Measurements from ENCODE around the gene ZNF248.

Gene ZNF248

GRCh38 chr10:37819797-37820196 lies 37.6 kb downstream of the ZNF248 start:
- DNase-seq: no peak

DNA sequence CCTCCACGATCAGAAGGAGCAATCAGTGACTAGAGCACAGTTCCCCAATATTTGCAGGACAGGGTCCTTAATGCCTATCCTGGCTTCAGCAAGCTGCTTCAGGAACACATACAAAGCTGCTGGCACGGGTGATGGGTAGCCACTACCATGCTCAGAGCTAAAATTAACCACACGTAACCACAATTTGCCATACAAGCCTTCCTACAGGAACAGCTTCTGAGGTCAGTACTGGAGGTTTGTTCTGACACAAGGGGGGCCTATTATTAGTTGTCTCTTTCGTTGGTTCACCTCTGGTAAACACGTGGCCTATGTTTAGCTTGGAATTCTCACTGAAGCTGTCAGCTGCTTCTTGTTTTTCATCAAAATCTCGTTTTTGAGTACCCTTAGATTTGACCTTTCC lies 41.1 kb downstream of the ZNF248 start:
- DNase-seq: no peak

- DNase-seq: no peak
Observed at GRCh38 chr10:37813763-37814162, 43.6 kb downstream of the ZNF248 start.

- DNase-seq: no peak
Observed at GRCh38 chr10:37812290-37812689, 45.1 kb downstream of the ZNF248 start.

DNA sequence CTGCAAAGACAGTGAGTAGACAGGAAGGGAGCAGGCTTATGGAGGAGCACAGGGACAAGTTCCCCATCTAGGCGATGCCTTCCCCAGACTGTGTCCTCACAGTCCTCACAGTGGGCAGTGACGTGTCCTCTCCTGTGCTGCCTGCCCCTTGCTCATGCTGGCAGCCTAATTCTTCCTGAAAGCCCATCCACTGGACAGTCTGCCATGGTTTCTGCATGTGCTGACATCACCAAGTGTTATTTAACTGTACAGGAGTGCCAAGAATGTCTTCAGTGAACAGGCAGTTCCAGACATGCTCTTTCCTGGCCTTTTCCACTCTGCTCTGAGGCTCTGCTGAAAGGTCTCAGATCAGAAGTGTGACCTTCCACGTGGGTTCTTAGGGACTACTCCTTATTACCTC lies 54.1 kb downstream of the ZNF248 start:
- no peak for DNase-seq

DNA sequence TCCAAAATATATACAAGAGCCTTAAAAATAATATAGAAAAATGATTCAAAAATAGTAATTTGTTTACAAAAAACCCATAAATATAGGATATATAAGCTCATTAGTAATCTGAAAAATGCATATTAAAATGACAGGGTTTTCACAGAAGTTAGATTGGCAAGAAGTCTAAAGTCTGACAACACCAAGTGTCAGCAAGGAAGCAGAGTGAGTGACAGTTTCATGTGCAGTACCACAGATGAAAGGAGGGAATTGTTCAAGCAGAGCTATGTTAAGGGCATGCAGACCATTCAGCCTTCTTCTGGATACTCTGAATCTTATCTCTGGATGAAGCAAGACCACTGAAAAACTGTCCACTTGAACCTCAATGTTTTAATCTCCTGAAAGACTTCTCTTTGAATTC lies 55.9 kb downstream of the ZNF248 start:
- DNase-seq: no peak

- DNase-seq: no peak
Observed at GRCh38 chr10:37794305-37794976, 63.0 kb downstream of the ZNF248 start.

- no peak for DNase-seq
Observed at GRCh38 chr10:37789590-37789989, 67.8 kb downstream of the ZNF248 start.

GRCh38 chr10:37784678-37785077 lies 72.7 kb downstream of the ZNF248 start:
- no peak for DNase-seq

- no peak for DNase-seq
Observed at GRCh38 chr10:37780536-37780935, 76.9 kb downstream of the ZNF248 start.

GRCh38 chr10:37777056-37777455 lies 80.4 kb downstream of the ZNF248 start:
- DNase-seq: no peak

GRCh38 chr10:37775612-37776011 lies 81.8 kb downstream of the ZNF248 start:
- no peak for DNase-seq

GRCh38 chr10:37774351-37774750 lies 83.1 kb downstream of the ZNF248 start:
- no peak for DNase-seq

GRCh38 chr10:37765216-37765615 lies 92.2 kb downstream of the ZNF248 start:
- DNase-seq: no peak

GRCh38 chr10:37763132-37763531 lies 94.3 kb downstream of the ZNF248 start:
- DNase-seq: no peak

DNA sequence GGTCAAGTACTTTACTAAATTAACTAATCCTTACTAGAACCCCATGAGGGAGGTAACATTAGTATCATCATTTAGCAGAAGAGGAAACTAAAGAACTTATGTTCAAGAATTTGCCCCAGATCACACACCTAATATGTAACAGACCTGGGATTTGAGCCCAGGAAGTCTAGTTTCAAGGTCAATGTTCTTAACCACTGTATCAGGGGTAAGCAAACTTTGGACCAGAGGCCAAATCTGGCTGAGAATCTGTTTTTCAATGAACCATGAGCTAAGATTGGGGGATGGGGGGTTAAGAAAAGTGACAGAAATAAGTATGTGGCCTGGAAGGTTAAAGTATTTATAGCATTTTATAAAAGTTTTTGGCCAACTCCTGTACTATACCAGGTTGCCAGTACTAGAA lies 95.1 kb downstream of the ZNF248 start:
- DNase-seq: no peak

DNA sequence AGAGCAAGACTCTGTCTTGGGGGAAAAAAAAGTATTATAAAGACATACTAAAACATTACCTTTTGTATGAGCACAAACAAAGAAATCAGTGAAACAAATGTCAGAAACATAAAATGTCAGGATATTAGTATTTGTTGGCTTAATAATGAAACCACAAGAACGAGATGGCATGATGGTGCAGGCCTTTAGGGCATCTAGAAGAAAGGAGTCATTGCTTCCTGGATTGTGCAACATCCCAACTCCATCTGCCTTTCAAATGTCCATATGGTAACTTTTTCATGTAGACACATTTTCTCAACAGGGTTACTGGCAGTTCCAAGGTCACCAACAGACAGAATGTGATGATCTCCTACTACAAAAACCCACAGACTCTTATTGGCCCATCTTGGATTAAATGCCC lies 96.6 kb downstream of the ZNF248 start:
- DNase-seq: no peak

GRCh38 chr10:37758074-37758473 lies 99.3 kb downstream of the ZNF248 start:
- DNase-seq: no peak

GRCh38 chr10:37754538-37755323 lies 102.7 kb downstream of the ZNF248 start:
- DNase-seq: no peak

GRCh38 chr10:37752334-37752875 lies 105.0 kb downstream of the ZNF248 start:
- DNase-seq: no peak

- no peak for DNase-seq
Observed at GRCh38 chr10:37748170-37748569, 109.2 kb downstream of the ZNF248 start.

DNA sequence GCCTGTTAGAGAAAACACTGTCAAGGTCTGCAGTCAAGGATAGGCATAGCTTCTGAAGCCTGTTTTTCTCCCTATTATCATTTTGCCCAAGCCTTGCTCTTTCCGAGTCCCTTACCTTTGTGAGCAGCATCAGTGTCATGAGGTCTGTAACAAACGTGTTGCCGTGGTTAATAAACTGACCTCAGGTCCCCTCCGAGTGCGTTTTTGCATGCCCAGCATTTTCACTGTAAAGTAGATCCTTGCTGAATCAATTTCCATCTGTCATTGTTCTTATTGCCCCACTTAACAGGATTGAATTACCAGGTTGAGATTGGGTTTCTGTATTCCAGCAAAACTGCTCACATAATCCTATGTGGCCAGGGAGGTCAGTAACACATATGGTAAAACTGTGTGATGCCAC lies 110.3 kb downstream of the ZNF248 start:
- DNase-seq: no peak

GRCh38 chr10:37741831-37742230 lies 115.6 kb downstream of the ZNF248 start:
- DNase-seq: no peak

DNA sequence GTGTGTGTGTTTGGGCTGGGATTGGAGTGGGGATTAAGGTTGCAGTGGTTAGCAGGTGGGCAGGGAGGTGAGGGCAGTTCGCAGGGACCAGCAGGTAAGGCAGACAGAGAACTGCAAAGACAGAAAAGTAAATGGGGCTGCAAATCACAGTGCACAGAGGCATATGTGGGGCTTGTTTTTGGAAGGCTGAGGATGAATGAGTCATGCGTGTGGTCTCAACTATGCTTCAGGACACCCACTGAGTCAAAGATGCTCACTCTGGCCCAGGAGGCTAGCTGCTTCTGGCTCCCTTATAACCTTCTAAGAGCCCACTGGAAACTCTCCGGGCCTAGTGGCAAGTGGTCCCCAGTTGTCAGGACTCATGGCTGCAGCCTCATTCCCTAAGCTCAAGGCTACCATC lies 118.2 kb downstream of the ZNF248 start:
- DNase-seq: no peak
